Psoas muscle (tissue), 8 donors: Measurements from ENCODE around the gene BCL11B. TPM values are rescaled to one million over a fixed set of nuclear protein-coding genes. Genes with fewer than 3 reads are reported as not detected.
A peak's percentile ranks its signal among the peaks of the same experiment; 100 is the strongest.

Source experiments
- ATAC-seq, 4 donors: fragments of 200-7000 bp; cut with Tn5 transposase; one replicate each; pipeline ENCODE4 v1.9.1; 2020; ENCODE audit warnings: moderate library complexity in 3 of 4, mild to moderate bottlenecking in 2 of 4
- DNase-seq, 2 donors: peaks; one replicate each; pipeline ENCODE4 v3.0.0-alpha.2; 2020
- H3K27ac ChIP-seq: fragments of 200-600 bp; one replicate; pipeline ENCODE4 v1.8.0; 2022
- H3K27me3 ChIP-seq, 3 donors: fragments of 200-600 bp in 1 of 3; one replicate each; pipeline versions ENCODE4 v1.6.1 to v1.8.0; 2013 to 2022; ENCODE audit warnings: low read length in 2 of 3, mild to moderate bottlenecking in 2 of 3, moderate library complexity in 1 of 3; ENCODE audit not compliant: insufficient read depth in 3 of 3
- H3K36me3 ChIP-seq, 2 donors: fragments of 200-600 bp in 1 of 2; one replicate each; pipeline versions ENCODE4 v1.6.1 to v1.8.0; 2013 to 2022; ENCODE audit warnings: low read depth in 1 of 2, mild to moderate bottlenecking in 1 of 2, moderate library complexity in 1 of 2; ENCODE audit not compliant: insufficient read depth in 1 of 2
- H3K4me1 ChIP-seq: fragments of 200-600 bp; one replicate; pipeline ENCODE4 v1.8.0; 2022
- H3K4me3 ChIP-seq: fragments of 200-600 bp; one replicate; pipeline ENCODE4 v1.8.0; 2022; ENCODE audit warnings: mild to moderate bottlenecking
- H3K9me3 ChIP-seq: fragments of 200-600 bp; one replicate; pipeline ENCODE4 v1.8.0; 2022
- WGBS, 3 donors: extraction: QIAGEN DNeasy Blood & Tissue Kit; methylation state at CpG; one replicate each; pipeline versions ENCODE4 v1.1.6 to v1.1.7; 2013; 5-methylcytosine and 5-hydroxymethylcytosine counted together
- intact Hi-C, 2 donors: fragments of 100-400 bp; cut with DNase I; formaldehyde crosslinking; loops; one replicate each; pipeline versions ENCODE4 v1.11.0 to v1.14.2; 2022
- polyA plus RNA-seq, 3 donors: library from polyadenylated mRNA; stranded (reverse); fragments of 200-250 nt; gene quantifications; one replicate each; pipeline ENCODE4 v1.2.3, GENCODE V29; 2013
- total RNA-seq, 4 donors: library from RNA; stranded (reverse); fragmentation: NEBNext Ultra II Directional in 2 of 4; extraction: Animal tissue kit (Norgen Biotek cat#: 25700) in 2 of 4; gene quantifications; one replicate each; pipeline versions ENCODE4 v1.2.1 to v1.2.4, GENCODE V29; 2021 to 2023
- TF ChIP-seq, protein P1 (sequence below): fragments of 200-600 bp; IDR thresholded peaks from one replicate; pipeline ENCODE4 v1.8.0; 2022; ENCODE audit warnings: antibody characterized with exemption
- donor health status: healthy with polysubstance abuse.
- donor health status: DM: no; HTN: no; CAD: no; lungs with moderate emphysema.
- donor health status: Bipolar disorder and iron deficiency.
- donor health status: healthy.
- donor health status: DM: yes; HTN: yes; CAD: no.
- donor health status: DM: no; HTN: no; CAD: no.
- donor health status: DM: no; HTN: no; CAD: no.
- donor health status: DM: yes; HTN: yes; CAD: no.

BCL11B gene
- total and polyA plus RNA-seq, 7 donors, result 0.01 to 0.34 (median 0.15) TPM; not detected in 2

DNA sequence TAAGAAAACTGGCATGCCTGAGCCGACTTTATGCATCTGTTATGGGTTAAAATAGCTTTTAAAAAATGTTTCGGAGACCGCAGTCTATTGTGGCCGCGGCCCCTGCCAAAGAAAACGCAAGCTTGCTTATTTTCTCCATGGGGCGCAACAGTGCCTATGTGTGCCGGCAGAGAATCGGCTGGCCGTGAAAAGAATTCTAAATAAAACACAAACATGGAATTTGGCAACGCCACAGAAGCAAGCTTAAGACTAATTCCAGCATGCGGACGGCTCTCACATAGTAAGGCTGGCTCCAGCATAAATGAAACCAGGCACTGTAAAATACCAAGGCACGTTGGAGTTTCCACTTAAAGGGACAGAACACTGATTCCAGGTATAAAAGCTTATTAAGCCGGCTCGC, 56.7 kb downstream of the BCL11B start:
- Histone ChIP-seq H3K27ac (no peak overlapping the region), H3K9me3 (no peaks in the 10 kb centered on the region), H3K36me3 (no peaks in the 10 kb centered on the region), H3K27me3 (peaks cover 0 to 3% (median 0%) of the 10 kb centered on the region in 3 donors), H3K4me3 (peak overlapping the region; percentile 23), H3K4me1 (no peaks in the 10 kb centered on the region)
- intact Hi-C loops, result no loop called here
- 18 to 19% (median 18%) methylated on average over 16 of the region's 16 CpGs for WGBS, 3 donors
- TF ChIP-seq, protein P1, sequence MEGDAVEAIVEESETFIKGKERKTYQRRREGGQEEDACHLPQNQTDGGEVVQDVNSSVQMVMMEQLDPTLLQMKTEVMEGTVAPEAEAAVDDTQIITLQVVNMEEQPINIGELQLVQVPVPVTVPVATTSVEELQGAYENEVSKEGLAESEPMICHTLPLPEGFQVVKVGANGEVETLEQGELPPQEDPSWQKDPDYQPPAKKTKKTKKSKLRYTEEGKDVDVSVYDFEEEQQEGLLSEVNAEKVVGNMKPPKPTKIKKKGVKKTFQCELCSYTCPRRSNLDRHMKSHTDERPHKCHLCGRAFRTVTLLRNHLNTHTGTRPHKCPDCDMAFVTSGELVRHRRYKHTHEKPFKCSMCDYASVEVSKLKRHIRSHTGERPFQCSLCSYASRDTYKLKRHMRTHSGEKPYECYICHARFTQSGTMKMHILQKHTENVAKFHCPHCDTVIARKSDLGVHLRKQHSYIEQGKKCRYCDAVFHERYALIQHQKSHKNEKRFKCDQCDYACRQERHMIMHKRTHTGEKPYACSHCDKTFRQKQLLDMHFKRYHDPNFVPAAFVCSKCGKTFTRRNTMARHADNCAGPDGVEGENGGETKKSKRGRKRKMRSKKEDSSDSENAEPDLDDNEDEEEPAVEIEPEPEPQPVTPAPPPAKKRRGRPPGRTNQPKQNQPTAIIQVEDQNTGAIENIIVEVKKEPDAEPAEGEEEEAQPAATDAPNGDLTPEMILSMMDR, result no peak
- DNase-seq (no peak), ATAC-seq (peak in 1 of 4 donors; percentile 44)

DNA sequence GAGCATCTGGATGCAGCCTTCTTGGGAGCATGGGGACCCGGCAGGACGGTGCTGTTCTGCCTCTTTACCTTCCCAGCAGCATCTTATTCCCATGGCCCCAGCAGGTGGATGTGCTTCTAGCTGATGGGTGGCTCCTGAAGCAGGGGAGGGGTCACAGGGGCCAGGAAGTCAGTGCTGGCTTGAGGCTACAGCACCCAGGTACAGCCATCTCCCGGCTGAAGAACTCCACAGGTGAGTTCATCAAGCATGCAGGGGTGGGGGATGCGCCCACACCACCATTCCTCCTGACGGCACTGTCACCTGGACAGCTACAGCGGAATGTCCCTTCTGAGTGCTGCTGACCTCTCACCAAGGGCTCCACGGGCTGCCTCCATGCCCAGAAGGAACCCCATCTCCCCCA, 57.3 kb downstream of the BCL11B start:
- H3K27ac ChIP-seq, result no peak overlapping the region
- ATAC-seq (no peak), DNase-seq (no peak)
- intact Hi-C loops, result no loop called here
- TF ChIP-seq, protein P1, result no peak
- WGBS, 3 donors, result 64 to 68% (median 65%) methylated on average over 7 of the region's 7 CpGs
- no peak overlapping the region for H3K4me3 ChIP-seq
- H3K27me3 ChIP-seq, result peaks cover 0 to 3% (median 0%) of the 10 kb centered on the region in 3 donors
- H3K9me3 ChIP-seq, result no peaks in the 10 kb centered on the region
- no peaks in the 10 kb centered on the region for H3K36me3 ChIP-seq
- H3K4me1 ChIP-seq, result no peaks in the 10 kb centered on the region

DNA sequence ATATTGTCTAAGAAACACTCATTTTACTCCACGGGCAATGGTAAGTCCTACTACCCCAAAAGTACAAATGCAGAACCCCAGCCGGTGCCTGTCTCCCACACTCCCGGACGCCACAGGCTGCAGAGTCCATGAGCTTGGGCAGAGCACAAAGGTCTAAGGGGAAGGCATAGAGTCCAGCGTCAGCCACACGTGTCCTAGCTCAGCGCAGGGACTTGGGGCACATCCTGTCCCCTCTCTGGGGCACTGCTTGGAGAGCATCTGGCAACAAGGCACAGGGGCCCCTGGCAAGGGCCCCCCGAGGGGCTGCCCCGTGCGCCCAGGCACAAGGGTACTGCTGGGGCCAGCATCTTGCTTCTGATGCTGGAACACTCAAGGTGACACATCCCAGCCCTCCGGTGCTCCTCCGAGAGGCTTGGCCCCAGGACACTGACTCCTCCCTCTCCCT, 58.4 kb downstream of the BCL11B start:
- intact Hi-C loops, result no loop called here
- Histone ChIP-seq H3K27me3 (peaks cover 0 to 3% (median 0%) of the 10 kb centered on the region in 3 donors), H3K36me3 (no peaks in the 10 kb centered on the region), H3K27ac (no peak overlapping the region), H3K4me3 (no peak overlapping the region), H3K9me3 (no peaks in the 10 kb centered on the region), H3K4me1 (no peaks in the 10 kb centered on the region)
- TF ChIP-seq, protein P1, result no peak
- 68 to 71% (median 70%) methylated on average over 12 of the region's 12 CpGs for WGBS, 3 donors
- no peak for ATAC-seq
- DNase-seq, result no peak

DNA sequence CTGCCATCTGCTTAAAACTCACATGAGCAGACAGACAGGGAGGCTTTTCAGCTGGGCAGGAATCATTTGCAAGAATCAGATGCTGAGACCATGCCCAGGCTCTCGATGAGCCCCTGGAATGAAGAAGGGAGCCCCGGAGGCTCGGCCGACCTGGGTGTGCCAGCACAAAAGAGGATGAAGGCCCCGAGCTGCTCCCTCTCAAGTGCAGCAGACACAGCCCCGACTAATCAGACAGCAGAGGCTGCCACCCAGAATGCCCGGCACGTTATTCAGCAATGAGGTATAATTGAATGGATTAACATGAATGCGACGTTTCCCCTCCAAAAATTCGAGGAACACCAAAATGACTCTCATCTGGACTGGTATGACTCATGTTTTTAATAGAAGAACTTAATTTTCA, 58.9 kb downstream of the BCL11B start:
- no peaks in the 10 kb centered on the region for H3K4me1 ChIP-seq
- DNase-seq, result no peak
- intact Hi-C loops, result no loop called here
- TF ChIP-seq, protein P1, result no peak
- no peak overlapping the region for H3K27ac ChIP-seq
- peaks cover 0 to 3% (median 0%) of the 10 kb centered on the region in 3 donors for H3K27me3 ChIP-seq
- H3K9me3 ChIP-seq, result no peaks in the 10 kb centered on the region
- H3K4me3 ChIP-seq, result no peak overlapping the region
- no peak for ATAC-seq
- H3K36me3 ChIP-seq, result no peaks in the 10 kb centered on the region
- 65 to 71% (median 70%) methylated on average over 11 of the region's 11 CpGs for WGBS, 3 donors

DNA sequence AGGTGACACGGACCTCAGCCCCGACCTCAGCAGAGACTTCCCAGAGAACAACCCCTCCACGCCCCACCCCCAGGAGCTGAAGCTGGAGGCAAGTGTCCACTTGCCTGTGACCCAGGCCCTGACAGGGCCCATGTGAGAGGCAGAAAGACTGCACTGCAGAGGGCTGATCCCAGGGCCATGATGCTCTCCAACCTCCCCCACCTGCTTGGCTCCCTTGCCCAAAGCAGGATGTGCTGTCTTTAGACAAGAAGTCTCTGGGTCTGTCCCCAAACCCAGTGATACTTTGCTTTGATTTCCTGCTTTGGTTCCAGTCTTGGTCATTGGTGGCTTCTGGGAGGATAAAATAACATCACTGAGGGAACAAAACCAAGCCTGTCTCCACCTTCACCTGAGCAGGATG, 59.4 kb downstream of the BCL11B start:
- intact Hi-C loops, result no loop called here
- peaks cover 0 to 3% (median 0%) of the 10 kb centered on the region in 3 donors for H3K27me3 ChIP-seq
- H3K4me1 ChIP-seq, result no peaks in the 10 kb centered on the region
- DNase-seq, result no peak
- H3K9me3 ChIP-seq, result no peaks in the 10 kb centered on the region
- no peak overlapping the region for H3K27ac ChIP-seq
- no peak for ATAC-seq
- TF ChIP-seq, protein P1, result no peak
- 69 to 88% (median 88%) methylated on average over 3 of the region's 3 CpGs for WGBS, 3 donors
- H3K36me3 ChIP-seq, result no peaks in the 10 kb centered on the region
- no peak overlapping the region for H3K4me3 ChIP-seq
